ENCODE data around the gene UNC5B.

GRCh38 chr10:71234970-71235685 is 22.8 kb downstream of the UNC5B start:
- no peak for TF ChIP-seq TAF1 (IDR thresholded peaks at IDR 0.05; ENCODE audit: low read depth, low read length)
- TF ChIP-seq POLR2A (IDR thresholded peaks at IDR 0.05; ENCODE audit: low read depth, low read length), result no peak
